CD8-positive, alpha-beta memory T cell (primary cell): ENCODE measurements around the gene ZNF154. TPM values are rescaled to one million over a fixed set of nuclear protein-coding genes. Genes with fewer than 3 reads are reported as not detected.

ENCODE experiments used
- CTCF ChIA-PET: fragments of 350-600 bp; sonication (Branson Sonifier 250); formaldehyde crosslinking; loops from one replicate; lab custom pipeline; 2021; ENCODE audit warnings: antibody characterized with exemption; lab: Charles Lee
- POLR2A ChIA-PET: fragments of 350-600 bp; sonication (Branson Sonifier 250); formaldehyde crosslinking; loops from one replicate; lab custom pipeline; 2021; ENCODE audit warnings: antibody characterized with exemption; lab: Charles Lee
- DNase-seq, 5 donors: peaks; one replicate each; pipeline versions ENCODE4 v3.0.0 to v3.0.0-alpha.2; 2020 to 2022; ENCODE audit warnings: mixed read lengths in 1 of 5
- H3K27ac ChIP-seq: one replicate; pipeline ENCODE4 v1.7.0; 2013; ENCODE audit warnings: low read depth, mild to moderate bottlenecking, low read length, moderate library complexity
- H3K27me3 ChIP-seq: 2 replicates; pipeline ENCODE4 v1.7.0; 2013; ENCODE audit warnings: low read length, mild to moderate bottlenecking; ENCODE audit not compliant: insufficient read depth, poor library complexity, severe bottlenecking
- H3K36me3 ChIP-seq: 2 replicates; pipeline ENCODE4 v1.7.0; 2013; ENCODE audit warnings: mild to moderate bottlenecking, low read length, moderate library complexity; ENCODE audit not compliant: insufficient read depth
- H3K4me1 ChIP-seq: 2 replicates; pipeline ENCODE4 v1.7.0; 2013; ENCODE audit warnings: mild to moderate bottlenecking, low read length, moderate library complexity; ENCODE audit not compliant: insufficient read depth
- H3K4me3 ChIP-seq: 2 replicates; pipeline ENCODE4 v1.7.0; 2013; ENCODE audit warnings: mild to moderate bottlenecking, low read length
- H3K9me3 ChIP-seq: 2 replicates; pipeline ENCODE4 v1.7.0; 2013; ENCODE audit warnings: mild to moderate bottlenecking, low read length
- H3K27ac Mint-ChIP-seq, 8 donors: one replicate each; pipeline ENCODE4 v1.8.0; 2020 to 2021; ENCODE audit warnings: mixed read lengths in 8 of 8, mild to moderate bottlenecking in 6 of 8, inconsistent platforms in 3 of 8, moderate library complexity in 3 of 8
- H3K27me3 Mint-ChIP-seq, 2 donors: one replicate each; pipeline ENCODE4 v1.8.0; 2020 to 2021; ENCODE audit warnings: mixed read lengths in 2 of 2, mild to moderate bottlenecking in 1 of 2, moderate library complexity in 1 of 2
- H3K36me3 Mint-ChIP-seq, 3 donors: one replicate each; pipeline ENCODE4 v1.8.0; 2020 to 2021; ENCODE audit warnings: mixed read lengths in 3 of 3, inconsistent platforms in 1 of 3, mild to moderate bottlenecking in 1 of 3
- H3K4me1 Mint-ChIP-seq, 3 donors: one replicate each; pipeline ENCODE4 v1.8.0; 2020 to 2021; ENCODE audit warnings: mixed read lengths in 3 of 3, inconsistent platforms in 1 of 3, mild to moderate bottlenecking in 1 of 3
- H3K4me3 Mint-ChIP-seq, 7 donors: one replicate each; pipeline ENCODE4 v1.8.0; 2020 to 2021; ENCODE audit warnings: mixed read lengths in 7 of 7, mild to moderate bottlenecking in 6 of 7, moderate library complexity in 4 of 7, inconsistent platforms in 2 of 7
- H3K9me3 Mint-ChIP-seq, 5 donors: one replicate each; pipeline ENCODE4 v1.8.0; 2020 to 2022; ENCODE audit warnings: mixed read lengths in 5 of 5, mild to moderate bottlenecking in 3 of 5, moderate library complexity in 2 of 5, inconsistent platforms in 1 of 5
- polyA plus RNA-seq: library from polyadenylated mRNA; unstranded; fragments of 300-500 nt; fragmentation: Illumina TruSeq; gene quantifications from one replicate; pipeline ENCODE4 v1.2.3, GENCODE V29; 2021
- total RNA-seq, 2 experiments: library from RNA; stranded (reverse); gene quantifications; one replicate each; pipeline ENCODE4 v1.2.3, GENCODE V29; 2021

The ZNF154 gene
- total and polyA plus RNA-seq, 3 experiments from 2014 or later, result 2.2 to 7.7 (median 6.5) TPM

DNA sequence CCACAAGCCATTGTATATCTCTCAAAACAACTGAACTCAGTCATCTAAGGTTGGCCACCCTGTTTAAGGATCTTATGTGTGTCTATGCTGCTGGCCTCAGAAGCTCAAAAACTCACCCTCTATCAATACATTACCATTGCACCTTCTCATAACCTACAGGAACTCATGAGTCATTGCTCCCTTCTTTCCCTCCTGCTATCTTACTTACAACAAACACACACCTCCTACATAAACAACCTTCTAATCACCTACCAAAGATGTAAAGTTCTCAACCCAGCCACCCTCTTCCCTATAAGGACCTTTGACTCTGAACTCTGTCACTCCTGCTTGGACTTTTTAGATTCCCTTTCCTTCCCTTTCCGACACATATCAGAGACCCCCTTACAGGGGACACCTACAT lies 53.6 kb downstream of the ZNF154 start:
- CTCF ChIA-PET, result no interaction called here
- no peak for DNase-seq
- Mint-ChIP-seq H3K9me3 (peaks cover 15 to 61% (median 34%) of the 10 kb centered on the region in 5 donors), H3K36me3 (peaks cover 2 to 49% (median 8%) of the 10 kb centered on the region in 3 donors), H3K27me3 (peaks cover 30 to 69% of the 10 kb centered on the region in 2 donors), H3K4me3 (no peak overlapping the region), H3K4me1 (peaks cover 8 to 11% (median 10%) of the 10 kb centered on the region in 3 donors), H3K27ac (no peak overlapping the region)
- Histone ChIP-seq H3K27me3 (no peaks in the 10 kb centered on the region), H3K9me3 (no peaks in the 10 kb centered on the region), H3K4me1 (no peaks in the 10 kb centered on the region), H3K4me3 (no peak overlapping the region), H3K27ac (no peak overlapping the region), H3K36me3 (no peaks in the 10 kb centered on the region)
- POLR2A ChIA-PET, result no interaction called here

DNA sequence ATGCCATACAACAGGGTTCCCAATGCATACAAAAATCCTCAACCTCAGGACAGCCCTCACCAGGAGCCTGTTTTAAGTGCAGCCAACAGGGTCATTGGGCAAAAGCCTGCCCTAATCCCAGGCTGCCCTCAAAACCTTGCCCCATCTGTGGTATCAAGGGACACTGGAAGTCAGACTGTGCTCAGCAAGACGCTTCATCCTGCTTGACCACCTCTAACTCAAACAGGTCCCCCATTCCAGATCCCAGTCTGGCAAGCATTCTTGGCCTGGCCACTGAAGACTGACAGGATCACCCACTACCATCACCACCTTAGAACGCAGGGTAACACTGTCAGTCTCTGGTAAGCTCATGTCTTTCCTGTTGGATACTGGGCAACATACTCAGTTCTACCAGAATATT lies 55.3 kb downstream of the ZNF154 start:
- Mint-ChIP-seq H3K36me3 (peaks cover 2 to 57% (median 5%) of the 10 kb centered on the region in 3 donors), H3K27me3 (peaks cover 28 to 58% of the 10 kb centered on the region in 2 donors), H3K27ac (no peak overlapping the region), H3K9me3 (peaks cover 15 to 72% (median 39%) of the 10 kb centered on the region in 5 donors), H3K4me1 (peaks cover 8 to 11% (median 10%) of the 10 kb centered on the region in 3 donors), H3K4me3 (no peak overlapping the region)
- DNase-seq, result no peak
- Histone ChIP-seq H3K27me3 (no peaks in the 10 kb centered on the region), H3K9me3 (no peaks in the 10 kb centered on the region), H3K27ac (no peak overlapping the region), H3K4me3 (no peak overlapping the region), H3K4me1 (no peaks in the 10 kb centered on the region), H3K36me3 (no peaks in the 10 kb centered on the region)
- CTCF ChIA-PET, result no interaction called here
- POLR2A ChIA-PET, result no interaction called here

DNA sequence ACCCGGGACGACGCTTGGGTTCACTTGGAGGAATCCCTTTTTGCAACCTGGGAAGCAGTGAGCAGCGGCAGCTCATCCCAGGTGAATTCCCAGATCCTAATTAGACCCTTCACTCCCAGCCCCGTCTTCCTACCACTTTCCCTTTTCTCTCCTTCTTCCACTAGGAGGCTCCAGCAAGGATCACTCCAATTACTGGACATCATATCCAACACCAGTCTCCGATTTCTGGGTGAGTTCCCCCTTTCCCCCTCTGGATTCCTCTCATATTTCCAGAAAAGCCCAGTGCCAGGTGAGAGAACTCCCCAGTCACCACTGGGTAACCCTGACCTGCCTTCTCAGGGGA lies 57.4 kb downstream of the ZNF154 start:
- Histone ChIP-seq H3K4me1 (no peaks in the 10 kb centered on the region), H3K27ac (no peak overlapping the region), H3K4me3 (no peak overlapping the region), H3K27me3 (no peaks in the 10 kb centered on the region), H3K36me3 (no peaks in the 10 kb centered on the region), H3K9me3 (peaks cover 9% of the 10 kb centered on the region)
- peak overlapping the region in 2 of 7 donors; percentile 58 to 63 for H3K4me3 Mint-ChIP-seq
- peaks cover 25 to 46% of the 10 kb centered on the region in 2 donors for H3K27me3 Mint-ChIP-seq
- H3K36me3 Mint-ChIP-seq, result peaks cover 2 to 65% (median 5%) of the 10 kb centered on the region in 3 donors
- peaks cover 8 to 11% (median 10%) of the 10 kb centered on the region in 3 donors for H3K4me1 Mint-ChIP-seq
- H3K9me3 Mint-ChIP-seq, result peaks cover 22 to 87% (median 55%) of the 10 kb centered on the region in 5 donors
- peak overlapping the region in 1 of 8 donors; percentile 1 for H3K27ac Mint-ChIP-seq
- POLR2A ChIA-PET, result no interaction called here
- CTCF ChIA-PET, result no interaction called here
- DNase-seq, result no peak

- H3K4me1 ChIP-seq, result no peaks in the 10 kb centered on the region
- DNase-seq, result no peak
- no peak overlapping the region for H3K4me3 Mint-ChIP-seq
- peaks cover 19 to 83% (median 57%) of the 10 kb centered on the region in 5 donors for H3K9me3 Mint-ChIP-seq
- peaks cover 8 to 11% (median 10%) of the 10 kb centered on the region in 3 donors for H3K4me1 Mint-ChIP-seq
- CTCF ChIA-PET, result no interaction called here
- H3K36me3 ChIP-seq, result no peaks in the 10 kb centered on the region
- peaks cover 10% of the 10 kb centered on the region for H3K9me3 ChIP-seq
- no peak overlapping the region for H3K27ac ChIP-seq
- peaks cover 15 to 16% of the 10 kb centered on the region in 2 donors for H3K27me3 Mint-ChIP-seq
- POLR2A ChIA-PET, result interaction anchor here (0.6 kb wide), 1 partner anchor 140 kb away, joined by 7 read pairs; no protein-coding TSS in a partner anchor
- H3K27ac Mint-ChIP-seq, result peak overlapping the region in 1 of 8 donors; percentile 38
- H3K36me3 Mint-ChIP-seq, result peaks cover 4 to 52% (median 4%) of the 10 kb centered on the region in 3 donors
- H3K4me3 ChIP-seq, result no peak overlapping the region
- no peaks in the 10 kb centered on the region for H3K27me3 ChIP-seq
Measured at GRCh38 chr19:57648331-57649003, 60.5 kb downstream of the ZNF154 start.

Other genes starting within 250 kb of the ZNF154 start
- 1 to 10 TPM; 6.3 to 7.3 TPM for gene ZNF772, start 231.6 kb downstream of the ZNF154 start, total RNA-seq
- 0.92 TPM for gene ZNF772, start 231.6 kb downstream of the ZNF154 start, polyA plus RNA-seq
- 1 to 10 TPM; 7.3 to 9.1 TPM for gene ZNF419, start 221.5 kb downstream of the ZNF154 start, total RNA-seq
- gene ZNF419, start 221.5 kb downstream of the ZNF154 start, polyA plus RNA-seq, result 9.5 TPM
- gene ZNF773, start 209.3 kb downstream of the ZNF154 start, total RNA-seq, result 1 to 10 TPM; 7.6 to 8.1 TPM
- gene ZNF773, start 209.3 kb downstream of the ZNF154 start, polyA plus RNA-seq, result 14.5 TPM
- gene ZNF549, start 181.8 kb downstream of the ZNF154 start, total RNA-seq, result 1 to 10 TPM; 6.9 to 7.0 TPM
- gene ZNF549, start 181.8 kb downstream of the ZNF154 start, polyA plus RNA-seq, result 8.7 TPM
- gene ZNF550, start 149.3 kb downstream of the ZNF154 start, total RNA-seq, result 10 to 100 TPM in 1 of 2 experiments, 1 to 10 TPM in 1; 9.6 to 10.3 TPM
- 13.5 TPM for gene ZNF550, start 149.3 kb downstream of the ZNF154 start, polyA plus RNA-seq
- gene ZNF416, start 130.3 kb downstream of the ZNF154 start, total RNA-seq, result 1 to 10 TPM; 5.9 to 6.6 TPM
- 6.3 TPM for gene ZNF416, start 130.3 kb downstream of the ZNF154 start, polyA plus RNA-seq
- gene ZIK1, start 125.1 kb downstream of the ZNF154 start, total RNA-seq, result 10 to 100 TPM in 1 of 2 experiments, 1 to 10 TPM in 1; 9.7 to 10.9 TPM
- 7.6 TPM for gene ZIK1, start 125.1 kb downstream of the ZNF154 start, polyA plus RNA-seq
- 10 to 100 TPM; 10.5 to 12.6 TPM for gene ZNF530, start 109.3 kb downstream of the ZNF154 start, total RNA-seq
- 6.2 TPM for gene ZNF530, start 109.3 kb downstream of the ZNF154 start, polyA plus RNA-seq
- 10 to 100 TPM; 19.1 to 22.1 TPM for gene ZNF134, start 95.0 kb downstream of the ZNF154 start, total RNA-seq
- 14.3 TPM for gene ZNF134, start 95.0 kb downstream of the ZNF154 start, polyA plus RNA-seq
- gene ZNF211, start 76.0 kb downstream of the ZNF154 start, total RNA-seq, result 10 to 100 TPM; 12.1 TPM
- 17.9 TPM for gene ZNF211, start 76.0 kb downstream of the ZNF154 start, polyA plus RNA-seq
- gene ZSCAN4, start 40.3 kb downstream of the ZNF154 start, total RNA-seq, result not detected
- gene ZSCAN4, start 40.3 kb downstream of the ZNF154 start, polyA plus RNA-seq, result not detected
- gene ZNF551, start 27.2 kb downstream of the ZNF154 start, total RNA-seq, result 10 to 100 TPM; 14.5 to 15.6 TPM
- gene ZNF551, start 27.2 kb downstream of the ZNF154 start, polyA plus RNA-seq, result 7.8 TPM
- 10 to 100 TPM; 10.6 to 11.0 TPM for gene ZNF671, start 18.4 kb upstream of the ZNF154 start, total RNA-seq
- gene ZNF671, start 18.4 kb upstream of the ZNF154 start, polyA plus RNA-seq, result 24.3 TPM
- 10 to 100 TPM; 13.3 to 17.2 TPM for gene ZNF776, start 37.6 kb upstream of the ZNF154 start, total RNA-seq
- 7.0 TPM for gene ZNF776, start 37.6 kb upstream of the ZNF154 start, polyA plus RNA-seq
- 10 to 100 TPM; 15.6 to 17.1 TPM for gene ZNF586, start 60.5 kb upstream of the ZNF154 start, total RNA-seq
- gene ZNF586, start 60.5 kb upstream of the ZNF154 start, polyA plus RNA-seq, result 18.6 TPM
- gene ZNF552, start 105.7 kb upstream of the ZNF154 start, total RNA-seq, result 10 to 100 TPM in 1 of 2 experiments, 1 to 10 TPM in 1; 7.2 to 10.6 TPM
- 11.3 TPM for gene ZNF552, start 105.7 kb upstream of the ZNF154 start, polyA plus RNA-seq
- gene ZNF587B, start 121.1 kb upstream of the ZNF154 start, total RNA-seq, result 10 to 100 TPM; 24.8 to 25.4 TPM
- gene ZNF587B, start 121.1 kb upstream of the ZNF154 start, polyA plus RNA-seq, result 1.4 TPM
- gene ZNF587, start 140.7 kb upstream of the ZNF154 start, total RNA-seq, result 10 to 100 TPM; 24.2 to 27.2 TPM
- gene ZNF587, start 140.7 kb upstream of the ZNF154 start, polyA plus RNA-seq, result 4.8 TPM
- gene ZNF814, start 179.8 kb upstream of the ZNF154 start, total RNA-seq, result 10 to 100 TPM; 38.5 to 38.7 TPM
- gene ZNF814, start 179.8 kb upstream of the ZNF154 start, polyA plus RNA-seq, result 21.2 TPM
- gene ZNF417, start 207.4 kb upstream of the ZNF154 start, total RNA-seq, result 10 to 100 TPM; 15.8 to 16.8 TPM
- 4.4 TPM for gene ZNF417, start 207.4 kb upstream of the ZNF154 start, polyA plus RNA-seq
- gene ZNF418, start 226.2 kb upstream of the ZNF154 start, total RNA-seq, result 1 to 10 TPM; 5.1 to 6.7 TPM
- gene ZNF418, start 226.2 kb upstream of the ZNF154 start, polyA plus RNA-seq, result 3.3 TPM
- 1 to 10 TPM; 7.2 to 8.8 TPM for gene ZNF256, start 238.5 kb upstream of the ZNF154 start, total RNA-seq
- gene ZNF256, start 238.5 kb upstream of the ZNF154 start, polyA plus RNA-seq, result 4.5 TPM